SK-N-SH (cell line): ENCODE results near the gene ARHGEF12. TPM values are rescaled to one million over a fixed set of nuclear protein-coding genes. Genes with fewer than 3 reads are reported as not detected.

Experiments
- CTCF ChIA-PET: fragments of 300-600, 350-600 bp; formaldehyde crosslinking; extraction: SDS; loops from one replicate; lab custom pipeline; 2021; lab: Yijun Ruan, JAX
- POLR2A ChIA-PET: fragments of 350-600 bp; sonication (Branson Sonifier 250); formaldehyde crosslinking; extraction: SDS; loops from one replicate; lab custom pipeline; 2020; ENCODE audit warnings: antibody characterized with exemption, inconsistent platforms; lab: Yijun Ruan, JAX
- DNase-seq: peaks from one replicate; pipeline ENCODE4 v3.0.0; 2012
- H2AFZ ChIP-seq: fragments of 200-600 bp; sonication (generic); 2 replicates; pipeline ENCODE4 v1.8.1; 2016; ENCODE audit warnings: antibody characterized with exemption, mild to moderate bottlenecking, low read depth
- H3F3A ChIP-seq: fragments of 200-600 bp; sonication (generic); replicated peaks from 2 replicates; pipeline ENCODE3; 2016; ENCODE audit warnings: antibody characterized with exemption, mild to moderate bottlenecking; ENCODE audit not compliant: insufficient read depth
- H3K27ac ChIP-seq, 2 experiments: fragments of 200-500 bp in 1 of 2; fragments of 200-600 bp in 1 of 2; sonication (Bioruptor generic) in 1 of 2; sonication (generic), shearing (Covaris generic) in 1 of 2; 2 replicates each; pipeline versions ENCODE4 v1.5.1 to v1.6.1; 2014 to 2016; ENCODE audit warnings: low read depth in 2 of 2, inconsistent platforms in 1 of 2, low read length in 1 of 2, mild to moderate bottlenecking in 1 of 2, mixed read lengths in 1 of 2
- H3K27me3 ChIP-seq: fragments of 200-600 bp; sonication (generic), shearing (Covaris generic); 2 replicates; pipeline ENCODE4 v1.6.1; 2016; ENCODE audit warnings: mixed run types; ENCODE audit not compliant: insufficient read depth
- H3K36me3 ChIP-seq, 2 experiments: fragments of 200-500 bp in 1 of 2; fragments of 200-600 bp in 1 of 2; sonication (Bioruptor generic) in 1 of 2; sonication (generic) in 1 of 2; replicated peaks in 1 of 2; 2 replicates each; pipeline versions ENCODE3 to v1.5.1; 2014 to 2016; ENCODE audit warnings: low read length in 1 of 2, mild to moderate bottlenecking in 1 of 2; ENCODE audit not compliant: insufficient read depth in 2 of 2, control insufficient read depth in 1 of 2
- H3K4me1 ChIP-seq, 2 experiments: fragments of 200-500 bp in 1 of 2; fragments of 200-600 bp in 1 of 2; sonication (Bioruptor generic) in 1 of 2; sonication (generic), shearing (Covaris generic) in 1 of 2; 2 replicates each; pipeline versions ENCODE4 v1.5.1 to v1.6.1; 2014 to 2016; ENCODE audit warnings: low read depth in 1 of 2, low read length in 1 of 2, mixed run types in 1 of 2; ENCODE audit not compliant: insufficient read depth in 2 of 2, control insufficient read depth in 1 of 2
- H3K4me2 ChIP-seq: fragments of 200-600 bp; sonication (generic), shearing (Covaris generic); 2 replicates; pipeline ENCODE4 v1.6.1; 2017; ENCODE audit warnings: mixed run types
- H3K4me3 ChIP-seq, 2 experiments: fragments of 200-500 bp in 1 of 2; fragments of 200-600 bp in 1 of 2; sonication (Bioruptor generic) in 1 of 2; sonication (generic), shearing (Covaris generic) in 1 of 2; 2 replicates each; pipeline versions ENCODE4 v1.5.1 to v1.8.1; 2014 to 2016; ENCODE audit warnings: low read depth in 2 of 2, inconsistent platforms in 1 of 2, low read length in 1 of 2, mild to moderate bottlenecking in 1 of 2, mixed read lengths in 1 of 2, moderate library complexity in 1 of 2
- H3K79me2 ChIP-seq: fragments of 200-600 bp; sonication (generic); 2 replicates; pipeline ENCODE4 v1.8.1; 2017; ENCODE audit warnings: mild to moderate bottlenecking; ENCODE audit not compliant: insufficient read depth
- H3K9ac ChIP-seq: fragments of 200-600 bp; sonication (generic); 2 replicates; pipeline ENCODE4 v1.6.1; 2017; ENCODE audit warnings: mixed run types
- H3K9me2 ChIP-seq: fragments of 200-600 bp; sonication (generic); 2 replicates; pipeline ENCODE4 v1.6.1; 2017; ENCODE audit warnings: mixed run types
- H3K9me3 ChIP-seq: fragments of 200-600 bp; sonication (generic); 2 replicates; pipeline ENCODE4 v1.6.1; 2017; ENCODE audit warnings: mixed run types, mild to moderate bottlenecking, moderate library complexity
- H4K20me1 ChIP-seq: fragments of 200-600 bp; sonication (generic); 2 replicates; pipeline ENCODE4 v1.6.1; 2017; ENCODE audit warnings: mild to moderate bottlenecking, mixed run types; ENCODE audit not compliant: insufficient read depth
- ELF1 ChIP-seq: IDR thresholded peaks from 2 replicates; pipeline ENCODE4 v1.4.0; 2012
- EP300 ChIP-seq, 2 experiments: IDR thresholded peaks; 2 replicates each; pipeline versions ENCODE4 v1.4.0 to v1.6.1; 2012; ENCODE audit warnings: borderline replicate concordance in 1 of 2, low read depth in 1 of 2, low read length in 1 of 2
- FOXJ3 ChIP-seq: sonication (generic); formaldehyde crosslinking; IDR thresholded peaks from 2 replicates; pipeline ENCODE4 v1.5.1; 2020; ENCODE audit warnings: mild to moderate bottlenecking, missing genetic modification reagents
- GABPA ChIP-seq: IDR thresholded peaks from 2 replicates; pipeline ENCODE4 v1.4.0; 2012; ENCODE audit warnings: low read depth, mild to moderate bottlenecking
- IRF3 ChIP-seq: fragments of 150-350 bp; IDR thresholded peaks from 2 replicates; pipeline ENCODE4 v1.6.1; 2016; ENCODE audit warnings: mild to moderate bottlenecking, low read depth, low read length
- JUND ChIP-seq: IDR thresholded peaks from 2 replicates; pipeline ENCODE4 v1.4.0; 2012
- NFIC ChIP-seq: IDR thresholded peaks from 2 replicates; pipeline ENCODE4 v1.4.0; 2012; ENCODE audit warnings: borderline replicate concordance
- NRF1 ChIP-seq: IDR thresholded peaks from 2 replicates; pipeline ENCODE4 v1.6.1; 2012; ENCODE audit warnings: low read depth, mild to moderate bottlenecking, low read length
- PBX3 ChIP-seq: IDR thresholded peaks from 2 replicates; pipeline ENCODE4; 2012
- RAD21 ChIP-seq: IDR thresholded peaks from 2 replicates; pipeline ENCODE4 v1.6.1; 2012; ENCODE audit warnings: mild to moderate bottlenecking, low read length
- REST ChIP-seq: IDR thresholded peaks from 2 replicates; pipeline ENCODE4 v1.6.1; 2012; ENCODE audit warnings: mild to moderate bottlenecking, low read depth, low read length, moderate library complexity
- RXRA ChIP-seq: IDR thresholded peaks from 2 replicates; pipeline ENCODE4 v1.4.0; 2012; ENCODE audit warnings: low read depth, mild to moderate bottlenecking, borderline replicate concordance
- SIN3A ChIP-seq: IDR thresholded peaks from 2 replicates; pipeline ENCODE4 v1.6.1; 2012; ENCODE audit warnings: low read depth, mild to moderate bottlenecking, low read length, moderate library complexity, borderline replicate concordance
- SMC3 ChIP-seq: IDR thresholded peaks from 2 replicates; pipeline ENCODE4 v1.6.1; 2012; ENCODE audit warnings: low read depth, low read length, improper control_type of control experiment
- TAF1 ChIP-seq: IDR thresholded peaks from 2 replicates; pipeline ENCODE4 v1.6.1; 2012; ENCODE audit warnings: low read depth, mild to moderate bottlenecking, low read length, moderate library complexity, borderline replicate concordance
- TCF12 ChIP-seq: IDR thresholded peaks from 2 replicates; pipeline ENCODE4 v1.4.0; 2012
- TEAD4 ChIP-seq: IDR thresholded peaks from 2 replicates; pipeline ENCODE4 v1.4.0; 2012; ENCODE audit warnings: mild to moderate bottlenecking, borderline replicate concordance; ENCODE audit not compliant: insufficient read depth
- USF2 ChIP-seq: fragments of 150-350 bp; IDR thresholded peaks from 2 replicates; pipeline ENCODE4 v1.6.1; 2017; ENCODE audit warnings: antibody characterized with exemption, low read length, low read depth, borderline replicate concordance
- YY1 ChIP-seq: IDR thresholded peaks from 2 replicates; pipeline ENCODE4 v1.4.0; 2012; ENCODE audit warnings: low read depth, mild to moderate bottlenecking
- WGBS: methylation state at CpG from one replicate; pipeline ENCODE4 v1.1.6; 2017; ENCODE audit warnings: low lambda C conversion rate; 5-methylcytosine and 5-hydroxymethylcytosine counted together
- polyA plus RNA-seq, 3 experiments: library from polyadenylated mRNA; depleted of rRNA; stranded (reverse); fragments of >200 nt; gene quantifications; 2 replicates each; pipeline ENCODE4 v1.2.3, GENCODE V29; 2012
- TF ChIP-seq, protein P1 (sequence below): IDR thresholded peaks from 2 replicates; pipeline ENCODE4 v1.4.0; 2012; ENCODE audit warnings: low read depth, borderline replicate concordance
- TF ChIP-seq, protein P2 (sequence below): fragments of 200-600 bp; sonication (generic); IDR thresholded peaks from 2 replicates; pipeline ENCODE4 v1.6.1; 2017; ENCODE audit warnings: antibody characterized with exemption, mild to moderate bottlenecking, moderate library complexity

ARHGEF12 gene
- polyA plus RNA-seq, 1 of the 3 experiments (the other 2 are of a cell fraction) = 12.3 TPM

DNA sequence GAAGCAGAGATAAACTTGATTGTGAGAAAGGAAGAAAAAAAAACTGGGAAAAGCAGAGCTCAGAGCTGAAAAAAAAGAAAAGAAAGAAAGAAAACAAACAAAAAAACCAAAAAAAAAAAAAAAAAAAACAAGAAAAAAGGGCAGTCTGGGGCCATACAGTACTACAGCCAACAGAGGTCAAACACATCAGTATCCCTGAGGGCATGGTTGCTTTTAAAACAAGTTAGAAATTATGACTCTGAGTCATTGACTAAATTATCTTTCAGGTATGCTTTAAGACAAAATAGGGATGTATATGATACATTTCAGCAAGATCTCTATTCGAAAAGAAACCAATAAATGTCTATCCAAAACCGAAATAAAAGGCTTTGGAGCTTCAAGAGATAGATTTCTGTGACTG, 48.2 kb upstream of the ARHGEF12 start (continued):
- no peak for TF ChIP-seq REST
- no peak for TF ChIP-seq ELF1
- TF ChIP-seq NRF1 = no peak
- no peak for TF ChIP-seq IRF3

DNA sequence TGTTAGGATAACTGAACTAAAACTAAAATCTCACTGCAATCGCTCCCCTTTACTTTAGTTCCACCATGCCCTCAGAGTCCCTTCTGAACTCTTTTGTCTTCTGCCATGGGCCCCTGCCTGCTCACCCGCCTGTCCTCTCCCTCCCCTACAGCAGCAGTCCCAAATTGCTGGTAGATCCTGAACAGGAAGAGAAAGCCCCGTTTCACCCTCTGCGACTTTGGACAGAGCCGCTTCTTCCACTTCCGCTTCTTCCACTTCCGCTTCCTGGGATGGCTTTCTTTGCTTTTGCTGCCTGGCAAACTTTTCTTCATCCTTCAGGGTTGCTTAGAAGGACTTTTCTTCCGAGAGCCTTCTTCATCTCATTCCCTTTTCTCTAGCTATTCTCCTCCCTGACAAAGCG, 46.8 kb upstream of the ARHGEF12 start:
- CTCF ChIA-PET = interaction anchor here (0.9 to 19.4 kb wide), 7 partner anchors 11 to 665 kb away, joined by 3 to 622 read pairs (median 3); partner anchors contain the start of gene POU2F3
- no peak for DNase-seq
- Histone ChIP-seq H3K79me2 (no peaks in the 10 kb centered on the region), H4K20me1 (no peaks in the 10 kb centered on the region), H3K4me3 (no peak overlapping the region), H3K4me2 (no peak overlapping the region), H3K9me3 (no peaks in the 10 kb centered on the region), H3K4me1 (peaks cover 0 to 17% of the 10 kb centered on the region in 2 experiments; a peak in 2 of 4 replicates), H2AFZ (no peak overlapping the region), H3K9me2 (no peaks in the 10 kb centered on the region), H3K9ac (no peak overlapping the region), H3F3A (no peaks in the 10 kb centered on the region), H3K27ac (no peak overlapping the region), H3K27me3 (no peaks in the 10 kb centered on the region; the same call in 1 of the 2 replicates), H3K36me3 (no peaks in the 10 kb centered on the region)
- POLR2A ChIA-PET = no interaction called here
- WGBS = 87% methylated on average over 9 of the region's 9 CpGs
- TF ChIP-seq NFIC (no peak), YY1 (no peak), TCF12 (no peak), PBX3 (no peak), FOXJ3 (CRISPR knock-in tag) (no peak), RXRA (no peak), EP300 (IDR thresholded peaks at IDR 0.05; ENCODE audit: borderline replicate concordance in 1 of 2, low read depth in 1 of 2, low read length in 1 of 2) (no peak), JUND (no peak), ELF1 (no peak), TAF1 (no peak), SMC3 (no peak), SIN3A (no peak), GABPA (no peak), USF2 (no peak), NRF1 (no peak), RAD21 (no peak), TEAD4 (no peak)
- TF ChIP-seq, protein P1, sequence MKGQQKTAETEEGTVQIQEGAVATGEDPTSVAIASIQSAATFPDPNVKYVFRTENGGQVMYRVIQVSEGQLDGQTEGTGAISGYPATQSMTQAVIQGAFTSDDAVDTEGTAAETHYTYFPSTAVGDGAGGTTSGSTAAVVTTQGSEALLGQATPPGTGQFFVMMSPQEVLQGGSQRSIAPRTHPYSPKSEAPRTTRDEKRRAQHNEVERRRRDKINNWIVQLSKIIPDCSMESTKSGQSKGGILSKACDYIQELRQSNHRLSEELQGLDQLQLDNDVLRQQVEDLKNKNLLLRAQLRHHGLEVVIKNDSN = no peak
- TF ChIP-seq, protein P2, sequence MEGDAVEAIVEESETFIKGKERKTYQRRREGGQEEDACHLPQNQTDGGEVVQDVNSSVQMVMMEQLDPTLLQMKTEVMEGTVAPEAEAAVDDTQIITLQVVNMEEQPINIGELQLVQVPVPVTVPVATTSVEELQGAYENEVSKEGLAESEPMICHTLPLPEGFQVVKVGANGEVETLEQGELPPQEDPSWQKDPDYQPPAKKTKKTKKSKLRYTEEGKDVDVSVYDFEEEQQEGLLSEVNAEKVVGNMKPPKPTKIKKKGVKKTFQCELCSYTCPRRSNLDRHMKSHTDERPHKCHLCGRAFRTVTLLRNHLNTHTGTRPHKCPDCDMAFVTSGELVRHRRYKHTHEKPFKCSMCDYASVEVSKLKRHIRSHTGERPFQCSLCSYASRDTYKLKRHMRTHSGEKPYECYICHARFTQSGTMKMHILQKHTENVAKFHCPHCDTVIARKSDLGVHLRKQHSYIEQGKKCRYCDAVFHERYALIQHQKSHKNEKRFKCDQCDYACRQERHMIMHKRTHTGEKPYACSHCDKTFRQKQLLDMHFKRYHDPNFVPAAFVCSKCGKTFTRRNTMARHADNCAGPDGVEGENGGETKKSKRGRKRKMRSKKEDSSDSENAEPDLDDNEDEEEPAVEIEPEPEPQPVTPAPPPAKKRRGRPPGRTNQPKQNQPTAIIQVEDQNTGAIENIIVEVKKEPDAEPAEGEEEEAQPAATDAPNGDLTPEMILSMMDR = no peak
